Prostate gland (tissue), 2 donors: ENCODE measurements around the gene ZNF526. TPM values are rescaled to one million over a fixed set of nuclear protein-coding genes. Genes with fewer than 3 reads are reported as not detected.

Experiments
- DNase-seq: peaks from one replicate; pipeline ENCODE4 v3.0.0-alpha.2; 2019; ENCODE audit warnings: low spot score
- H3K27ac ChIP-seq, 2 donors: fragments of 200-600 bp; sonication (generic); 2 replicates each; pipeline ENCODE4 v1.5.1; 2017 to 2019
- H3K27me3 ChIP-seq: fragments of 200-600 bp; sonication (generic); replicated peaks from 2 replicates; pipeline ENCODE4 v1.5.1; 2019; ENCODE audit not compliant: insufficient read depth
- H3K36me3 ChIP-seq, 2 donors: fragments of 200-600 bp; sonication (generic); 1 replicate in 1 of 2; 2 replicates in 1 of 2; pipeline versions ENCODE4 v1.5.1 to v1.8.1; 2017 to 2019
- H3K4me1 ChIP-seq: fragments of 200-600 bp; sonication (generic); replicated peaks from 2 replicates; pipeline ENCODE4 v1.5.1; 2019
- H3K4me3 ChIP-seq, 2 donors: fragments of 200-600 bp; sonication (generic); 2 replicates each; pipeline ENCODE4 v1.5.1; 2017 to 2019
- H3K9me3 ChIP-seq: fragments of 200-600 bp; sonication (generic); 2 replicates; pipeline ENCODE4 v1.5.1; 2017
- CTCF ChIP-seq, 4 experiments: fragments of 200-600 bp in 2 of 4; fragments of 450-650 bp in 2 of 4; sonication (generic) in 2 of 4; IDR thresholded peaks; 1 replicate in 3 of 4; 2 replicates in 1 of 4; pipeline ENCODE4 v1.5.1; 2016 to 2019; ENCODE audit warnings: antibody characterized with exemption in 4 of 4, mild to moderate bottlenecking in 2 of 4, moderate library complexity in 2 of 4
- POLR2A ChIP-seq: fragments of 450-650 bp; IDR thresholded peaks from one replicate; pipeline ENCODE4 v1.6.1; 2016; ENCODE audit warnings: antibody characterized with exemption, mild to moderate bottlenecking
- POLR2AphosphoS5 ChIP-seq: sonication (generic); formaldehyde crosslinking; IDR thresholded peaks from one replicate; pipeline ENCODE4 v1.6.1; 2017; ENCODE audit warnings: antibody characterized with exemption
- WGBS: methylation state at CpG from one replicate; pipeline ENCODE4 v1.1.5; 2018; 5-methylcytosine and 5-hydroxymethylcytosine counted together
- intact Hi-C: fragments of 100-400 bp; cut with DNase I; formaldehyde crosslinking; loops from one replicate; pipeline ENCODE4 v1.14.2; 2022
- total RNA-seq, 2 donors: library from RNA; depleted of rRNA; stranded (reverse); fragments of >200 nt; gene quantifications; one replicate each; pipeline ENCODE4 v1.1.0, GENCODE V29; 2016

The ZNF526 gene
- total RNA-seq, 2 donors from 2014 or later, result 8.2 to 14.1 TPM

GRCh38 chr19:42212886-42213285 lies 7.2 kb upstream of the ZNF526 start:
- Histone ChIP-seq H3K36me3 (peaks cover 0 to 29% of the 10 kb centered on the region in 2 donors), H3K27ac (no peak overlapping the region), H3K4me1 (peaks cover 11% of the 10 kb centered on the region), H3K9me3 (no peaks in the 10 kb centered on the region), H3K27me3 (no peaks in the 10 kb centered on the region), H3K4me3 (no peak overlapping the region)
- TF ChIP-seq POLR2A (no peak), CTCF (IDR thresholded peaks at IDR 0.05) (no peak), POLR2AphosphoS5 (no peak)
- WGBS, result 83% methylated on average over 1 of the region's 1 CpG
- intact Hi-C loops, result loop anchor here (10.0 kb wide), 1 partner anchor 182 kb away; the partner anchor contains the start of gene CNFN
- no peak for DNase-seq

- intact Hi-C loops, result loop anchor here (10.0 kb wide), 1 partner anchor 180 kb away; the partner anchor contains the start of gene CNFN
- WGBS, result 65% methylated on average over 11 of the region's 11 CpGs
- no peaks in the 10 kb centered on the region for H3K9me3 ChIP-seq
- no peak for TF ChIP-seq CTCF (IDR thresholded peaks at IDR 0.05)
- no peak for TF ChIP-seq POLR2AphosphoS5
- no peak for TF ChIP-seq POLR2A
- peaks cover 16% of the 10 kb centered on the region for H3K4me1 ChIP-seq
- no peak overlapping the region for H3K27ac ChIP-seq
- DNase-seq, result no peak
- H3K36me3 ChIP-seq, result peaks cover 0 to 9% of the 10 kb centered on the region in 2 donors
- H3K27me3 ChIP-seq, result no peaks in the 10 kb centered on the region
- H3K4me3 ChIP-seq, result no peak overlapping the region
These were observed 5.2 kb upstream of the ZNF526 start for GRCh38 chr19:42214810-42215485.

GRCh38 chr19:42216653-42217519 lies 3.2 kb upstream of the ZNF526 start:
- Histone ChIP-seq H3K36me3 (peaks cover 0 to 8% of the 10 kb centered on the region in 2 donors), H3K4me1 (peaks cover 22% of the 10 kb centered on the region), H3K27me3 (no peaks in the 10 kb centered on the region), H3K9me3 (no peaks in the 10 kb centered on the region), H3K27ac (peak overlapping the region; percentile 98), H3K4me3 (peak overlapping the region; percentile 77 to 85)
- TF ChIP-seq POLR2AphosphoS5 (no peak), CTCF (IDR thresholded peaks at IDR 0.05) (no peak), POLR2A (peak; percentile 53)
- intact Hi-C loops, result loop anchor here (10.0 kb wide), 1 partner anchor 178 kb away; the partner anchor contains the start of gene CNFN
- WGBS, result 1% methylated on average over 64 of the region's 79 CpGs
- no peak for DNase-seq

GRCh38 chr19:42217520-42218437 lies 2.3 kb upstream of the ZNF526 start, which contains the start of gene DEDD2:
Gene DEDD2 (minus strand): TSS chr19:42217677. CDS start chr19:42217007, 670 bp downstream.
- Histone ChIP-seq H3K27ac (peak within 1 kb of the TSS; percentile 98), H3K9me3 (no peaks in the 10 kb centered on the region), H3K36me3 (peaks cover 0 to 8% of the 10 kb centered on the region in 2 donors), H3K4me1 (peaks cover 22% of the 10 kb centered on the region), H3K4me3 (peak within 1 kb of the TSS; percentile 77 to 85), H3K27me3 (no peaks in the 10 kb centered on the region)
- peak in 1 of 4 experiments; percentile 34 for TF ChIP-seq CTCF (IDR thresholded peaks at IDR 0.05)
- TF ChIP-seq POLR2A, result peak; percentile 99
- peak; percentile 100 for TF ChIP-seq POLR2AphosphoS5
- peak; percentile 97 for DNase-seq
- WGBS, result 16% methylated on average over 57 of the region's 57 CpGs
- intact Hi-C loops, result loop anchor here (10.0 kb wide), 1 partner anchor 177 kb away; the partner anchor contains the start of gene CNFN
